ENCODE data around the gene DMKN.

DNA sequence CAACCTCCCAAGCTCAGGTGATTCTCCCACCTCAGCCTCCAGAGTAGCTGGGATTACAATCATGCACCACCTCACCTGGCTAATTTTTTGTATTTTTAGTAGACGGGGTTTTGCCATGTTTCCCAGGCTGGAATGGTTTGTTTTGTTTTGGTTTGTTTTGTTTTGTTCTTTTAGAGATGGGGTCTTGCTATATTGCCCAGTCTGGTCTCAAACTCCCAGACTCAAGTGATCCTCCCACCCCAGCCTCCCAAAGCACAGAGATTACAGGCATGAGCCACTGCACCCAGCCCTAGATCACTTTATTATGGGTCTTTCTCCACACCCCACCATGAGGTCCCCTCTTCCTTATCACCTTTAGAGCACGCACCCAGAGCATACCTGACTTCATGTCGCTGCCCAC is 15.2 kb downstream of the DMKN start:
- TF ChIP-seq, protein P1, sequence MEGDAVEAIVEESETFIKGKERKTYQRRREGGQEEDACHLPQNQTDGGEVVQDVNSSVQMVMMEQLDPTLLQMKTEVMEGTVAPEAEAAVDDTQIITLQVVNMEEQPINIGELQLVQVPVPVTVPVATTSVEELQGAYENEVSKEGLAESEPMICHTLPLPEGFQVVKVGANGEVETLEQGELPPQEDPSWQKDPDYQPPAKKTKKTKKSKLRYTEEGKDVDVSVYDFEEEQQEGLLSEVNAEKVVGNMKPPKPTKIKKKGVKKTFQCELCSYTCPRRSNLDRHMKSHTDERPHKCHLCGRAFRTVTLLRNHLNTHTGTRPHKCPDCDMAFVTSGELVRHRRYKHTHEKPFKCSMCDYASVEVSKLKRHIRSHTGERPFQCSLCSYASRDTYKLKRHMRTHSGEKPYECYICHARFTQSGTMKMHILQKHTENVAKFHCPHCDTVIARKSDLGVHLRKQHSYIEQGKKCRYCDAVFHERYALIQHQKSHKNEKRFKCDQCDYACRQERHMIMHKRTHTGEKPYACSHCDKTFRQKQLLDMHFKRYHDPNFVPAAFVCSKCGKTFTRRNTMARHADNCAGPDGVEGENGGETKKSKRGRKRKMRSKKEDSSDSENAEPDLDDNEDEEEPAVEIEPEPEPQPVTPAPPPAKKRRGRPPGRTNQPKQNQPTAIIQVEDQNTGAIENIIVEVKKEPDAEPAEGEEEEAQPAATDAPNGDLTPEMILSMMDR (conservative IDR thresholded peaks at IDR 0.05; ENCODE audit: low read depth, low read length), result no peak
- TF ChIP-seq POLR2A (IDR thresholded peaks at IDR 0.05; ENCODE audit: low read depth, low read length), result no peak
- no peak for TF ChIP-seq MXI1 (IDR thresholded peaks at IDR 0.05; ENCODE audit: borderline replicate concordance, low read depth, low read length)
- TF ChIP-seq SMC3 (IDR thresholded peaks at IDR 0.05; ENCODE audit: low read depth, low read length), result no peak
- no peak for TF ChIP-seq RCOR1 (IDR thresholded peaks at IDR 0.05; ENCODE audit: insufficient replicate concordance, low read length)
- TF ChIP-seq RFX5 (IDR thresholded peaks at IDR 0.05; ENCODE audit: low read depth, low read length), result no peak
- no peak for TF ChIP-seq MAZ (IDR thresholded peaks at IDR 0.05; ENCODE audit: borderline replicate concordance, low read depth, low read length)
- no peak for TF ChIP-seq RAD21 (IDR thresholded peaks at IDR 0.05; ENCODE audit: low read length)
- no peak for TF ChIP-seq BHLHE40 (IDR thresholded peaks at IDR 0.05; ENCODE audit: low read depth, low read length)
- no peak for TF ChIP-seq NFE2L2 (IDR thresholded peaks at IDR 0.05; ENCODE audit: low read depth, low read length)
- TF ChIP-seq CEBPB (IDR thresholded peaks at IDR 0.05; ENCODE audit: low read depth, low read length), result no peak

Data from IMR-90 (cell line).